Measurements from ENCODE around the gene TH. TPM values are rescaled to one million over a fixed set of nuclear protein-coding genes. Genes with fewer than 3 reads are reported as not detected.

The TH gene
- polyA plus RNA-seq, 1 donor from 2014 or later: 3.6 TPM

GRCh38 chr11:2218031-2218633, 46.5 kb upstream of the TH start:
- H3K36me3 ChIP-seq (ENCODE audit: insufficient read depth, low read length): no peaks in the 10 kb centered on the region
- no peak for TF ChIP-seq POLR2AphosphoS5 (IDR thresholded peaks at IDR 0.05)
- TF ChIP-seq RAD21 (conservative IDR thresholded peaks at IDR 0.05): no peak
- TF ChIP-seq REST (IDR thresholded peaks at IDR 0.05; ENCODE audit: borderline replicate concordance): no peak
- TF ChIP-seq EP300 (conservative IDR thresholded peaks at IDR 0.05; ENCODE audit: poor library complexity, severe bottlenecking): no peak
- no peak for TF ChIP-seq TAF1 (IDR thresholded peaks at IDR 0.05; ENCODE audit: low read depth)
- no peaks in the 10 kb centered on the region for H3K79me2 ChIP-seq (replicated peaks; ENCODE audit: insufficient read depth, low read length)
- no peak overlapping the region for H3K9ac ChIP-seq (ENCODE audit: low read length)
- H4K20me1 ChIP-seq (ENCODE audit: insufficient read depth): no peaks in the 10 kb centered on the region
- H3K9me2 ChIP-seq (ENCODE audit: insufficient read depth, low read length): no peaks in the 10 kb centered on the region
- no peak overlapping the region for H3K4me3 ChIP-seq (ENCODE audit: low read length)
- H3K27ac ChIP-seq (ENCODE audit: low read length): no peak overlapping the region
- H3K27me3 ChIP-seq (ENCODE audit: insufficient read depth, low read depth, low read length): no peaks in the 10 kb centered on the region
- no peak overlapping the region for H3K4me2 ChIP-seq (ENCODE audit: low read length)
- no peaks in the 10 kb centered on the region for H3F3A ChIP-seq (ENCODE audit: insufficient read depth, low read length, poor library complexity, severe bottlenecking)
- H3K9me3 ChIP-seq (ENCODE audit: low read length): no peaks in the 10 kb centered on the region
- H2AFZ ChIP-seq (ENCODE audit: low read depth, low read length): no peak overlapping the region

- Histone ChIP-seq H3K27ac (ENCODE audit: low read length) (no peak overlapping the region), H3K36me3 (ENCODE audit: insufficient read depth, low read length) (no peaks in the 10 kb centered on the region), H4K20me1 (ENCODE audit: insufficient read depth) (no peaks in the 10 kb centered on the region), H3K4me3 (ENCODE audit: low read length) (no peak overlapping the region), H3K9ac (ENCODE audit: low read length) (no peak overlapping the region), H3K9me2 (ENCODE audit: insufficient read depth, low read length) (no peaks in the 10 kb centered on the region), H3K27me3 (ENCODE audit: insufficient read depth, low read depth, low read length) (no peaks in the 10 kb centered on the region), H3K79me2 (replicated peaks; ENCODE audit: insufficient read depth, low read length) (no peaks in the 10 kb centered on the region), H3K4me2 (ENCODE audit: low read length) (no peak overlapping the region), H3K9me3 (ENCODE audit: low read length) (no peaks in the 10 kb centered on the region), H2AFZ (ENCODE audit: low read depth, low read length) (no peak overlapping the region), H3F3A (ENCODE audit: insufficient read depth, low read length, poor library complexity, severe bottlenecking) (no peaks in the 10 kb centered on the region)
- TF ChIP-seq POLR2AphosphoS5 (IDR thresholded peaks at IDR 0.05): no peak
These were observed 45.8 kb upstream of the TH start for GRCh38 chr11:2217211-2218030.

- no peaks in the 10 kb centered on the region for H3K9me3 ChIP-seq (ENCODE audit: low read length)
These were observed 44.9 kb upstream of the TH start for GRCh38 chr11:2216400-2217064.

More at GRCh38 chr11:2216400-2217064, 44.9 kb upstream of the TH start:
- H3K79me2 ChIP-seq (replicated peaks; ENCODE audit: insufficient read depth, low read length): no peaks in the 10 kb centered on the region
- H3K9ac ChIP-seq (ENCODE audit: low read length): no peak overlapping the region
- no peak overlapping the region for H3K4me2 ChIP-seq (ENCODE audit: low read length)
- H3K36me3 ChIP-seq (ENCODE audit: insufficient read depth, low read length): no peaks in the 10 kb centered on the region
- H3K4me3 ChIP-seq (ENCODE audit: low read length): no peak overlapping the region
- H4K20me1 ChIP-seq (ENCODE audit: insufficient read depth): no peaks in the 10 kb centered on the region
- H2AFZ ChIP-seq (ENCODE audit: low read depth, low read length): no peak overlapping the region
- H3K27me3 ChIP-seq (ENCODE audit: insufficient read depth, low read depth, low read length): no peaks in the 10 kb centered on the region
- H3K27ac ChIP-seq (ENCODE audit: low read length): no peak overlapping the region
- TF ChIP-seq TAF1 (IDR thresholded peaks at IDR 0.05; ENCODE audit: low read depth): no peak
- no peak for TF ChIP-seq POLR2AphosphoS5 (IDR thresholded peaks at IDR 0.05)
- no peak for TF ChIP-seq SMC3 (conservative IDR thresholded peaks at IDR 0.05; ENCODE audit: poor library complexity)
- TF ChIP-seq REST (IDR thresholded peaks at IDR 0.05; ENCODE audit: borderline replicate concordance): no peak
- no peak for TF ChIP-seq EP300 (conservative IDR thresholded peaks at IDR 0.05; ENCODE audit: poor library complexity, severe bottlenecking)
- no peaks in the 10 kb centered on the region for H3F3A ChIP-seq (ENCODE audit: insufficient read depth, low read length, poor library complexity, severe bottlenecking)
- H3K9me2 ChIP-seq (ENCODE audit: insufficient read depth, low read length): no peaks in the 10 kb centered on the region
